Adrenal gland (tissue), 12 donors: ENCODE data around the gene DCAF6. TPM values are rescaled to one million over a fixed set of nuclear protein-coding genes. Genes with fewer than 3 reads are reported as not detected.

Source experiments
- DNase-seq, 7 donors: peaks; one replicate each; pipeline ENCODE4 v3.0.0-alpha.2; 2019 to 2020
- H3K27ac ChIP-seq, 5 donors: fragments of 200-600 bp; sonication (generic) in 4 of 5; 1 replicate in 3 of 5; 2 replicates in 2 of 5; pipeline versions ENCODE4 v1.5.1 to v1.8.0; 2016 to 2020; ENCODE audit warnings: mild to moderate bottlenecking in 1 of 5
- H3K27me3 ChIP-seq: fragments of 200-600 bp; 2 replicates; pipeline ENCODE4 v1.8.0; 2021
- H3K36me3 ChIP-seq, 2 donors: fragments of 200-600 bp; replicated peaks in 1 of 2; 1 replicate in 1 of 2; 2 replicates in 1 of 2; pipeline versions ENCODE4 v1.5.1 to v1.8.0; 2018 to 2022
- H3K4me1 ChIP-seq, 2 donors: fragments of 200-600 bp; replicated peaks in 1 of 2; 1 replicate in 1 of 2; 2 replicates in 1 of 2; pipeline versions ENCODE4 v1.5.1 to v1.8.0; 2018 to 2021
- H3K4me3 ChIP-seq, 4 donors: fragments of 200-600 bp; sonication (generic) in 3 of 4; one replicate each; pipeline ENCODE4 v1.5.1; 2016 to 2018
- H3K9me3 ChIP-seq, 3 donors: fragments of 200-600 bp; sonication (generic) in 1 of 3; replicated peaks in 1 of 3; 1 replicate in 2 of 3; 2 replicates in 1 of 3; pipeline versions ENCODE4 v1.5.1 to v1.8.0; 2016 to 2021
- CTCF ChIP-seq, 6 experiments: fragments of 450-650 bp in 4 of 6; fragments of 200-600 bp in 2 of 6; sonication (generic) in 1 of 6; IDR thresholded peaks; 1 replicate in 5 of 6; 2 replicates in 1 of 6; pipeline versions ENCODE4 v1.5.1 to v1.8.0; 2016 to 2021; ENCODE audit warnings: antibody characterized with exemption in 6 of 6, mild to moderate bottlenecking in 2 of 6, moderate library complexity in 1 of 6
- POLR2A ChIP-seq, 2 donors: fragments of 450-650 bp; IDR thresholded peaks; one replicate each; pipeline ENCODE4 v1.6.1; 2017; ENCODE audit warnings: antibody characterized with exemption in 2 of 2, mild to moderate bottlenecking in 2 of 2, moderate library complexity in 1 of 2
- whole genome bisulfite sequencing, 4 donors: extraction: QIAGEN DNeasy Blood & Tissue Kit in 2 of 4; methylation state at CpG; one replicate each; pipeline versions ENCODE4 v1.1.5 to v1.1.7; 2013 to 2017; 5-methylcytosine and 5-hydroxymethylcytosine counted together
- intact Hi-C, 2 donors: fragments of 100-400 bp; cut with DNase I; formaldehyde crosslinking; loops; one replicate each; pipeline versions ENCODE4 v1.14.1 to v1.15.0; 2022 to 2023
- polyA plus RNA-seq, 3 donors: library from polyadenylated mRNA; stranded (reverse); fragments of 200-250 nt in 2 of 3; fragments of 350-450 nt in 1 of 3; fragmentation: Illumina TruSeq in 1 of 3; extraction: RNeasy Lipid Tissue Mini Kit (QIAGEN cat#74804) in 1 of 3; gene quantifications; one replicate each; pipeline ENCODE4 v1.2.3, GENCODE V29; 2013 to 2014
- total RNA-seq, 9 donors: library from RNA; depleted of rRNA in 4 of 9; stranded (reverse); fragments of >200 nt in 4 of 9; fragments of 120-200 nt in 1 of 9; fragmentation: NEBNext Ultra II Directional in 1 of 9; extraction: Animal tissue kit (Norgen Biotek cat#: 25700) in 1 of 9; gene quantifications; one replicate each; pipeline versions ENCODE4 v1.1.0 to v1.2.4, GENCODE V29; 2013 to 2023
- donor health status: healthy with polysubstance abuse.
- donor health status: Bipolar disorder and iron deficiency.
- donor health status: DM: yes; HTN: yes; CAD: no.
- donor health status: DM: no; HTN: no; CAD: no.
- donor health status: DM: no; HTN: no; CAD: no.
- donor health status: DM: yes; HTN: yes; CAD: no.

DCAF6 gene
- total and polyA plus RNA-seq, 12 donors = 46.4 to 160 (median 90.5) TPM

DNA sequence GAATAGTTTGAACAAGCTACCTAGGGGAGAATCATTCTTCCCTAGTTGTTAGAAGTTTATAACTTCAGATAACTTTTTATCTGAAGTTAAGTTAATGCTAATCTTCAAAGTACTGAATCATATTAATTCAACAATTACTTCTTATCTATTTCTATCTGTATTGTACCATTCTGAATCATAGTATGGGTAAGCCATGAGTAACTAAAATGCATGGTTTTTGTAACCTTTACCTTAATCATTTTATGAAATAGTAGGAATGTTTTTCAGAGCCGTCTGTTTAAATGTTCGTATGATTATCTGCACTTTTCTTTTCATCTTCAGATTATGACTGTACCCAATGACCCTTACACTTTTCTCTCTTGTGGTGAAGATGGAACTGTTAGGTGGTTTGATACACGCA lies 50.7 kb downstream of the DCAF6 start:
- 61 to 72% (median 64%) methylated on average over 3 of the region's 3 CpGs for WGBS, 4 donors
- no peak for DNase-seq
- Histone ChIP-seq H3K4me3 (no peak overlapping the region), H3K27me3 (no peaks in the 10 kb centered on the region), H3K4me1 (peaks cover 5 to 10% of the 10 kb centered on the region in 2 donors), H3K27ac (no peak overlapping the region), H3K36me3 (peaks cover 0 to under 1% of the 10 kb centered on the region in 2 donors), H3K9me3 (no peaks in the 10 kb centered on the region)
- no peak for TF ChIP-seq POLR2A (IDR thresholded peaks at IDR 0.05)
- TF ChIP-seq CTCF (IDR thresholded peaks at IDR 0.05) = no peak
- intact Hi-C loops = no loop called here

- WGBS, 4 donors = 87 to 92% (median 89%) methylated on average over 2 of the region's 2 CpGs
These were observed 55.1 kb downstream of the DCAF6 start for GRCh38 chr1:167991546-167991945.

GRCh38 chr1:167993720-167994119 lies 57.2 kb downstream of the DCAF6 start:
- Histone ChIP-seq H3K9me3 (no peaks in the 10 kb centered on the region), H3K4me1 (peaks cover 12 to 13% of the 10 kb centered on the region in 2 donors), H3K4me3 (no peak overlapping the region), H3K36me3 (peaks cover 7 to 25% of the 10 kb centered on the region in 2 donors), H3K27me3 (no peaks in the 10 kb centered on the region), H3K27ac (no peak overlapping the region)
- 92 to 97% (median 95%) methylated on average over 2 of the region's 2 CpGs for WGBS, 4 donors
- no peak for TF ChIP-seq POLR2A (IDR thresholded peaks at IDR 0.05)
- TF ChIP-seq CTCF (IDR thresholded peaks at IDR 0.05) = no peak
- DNase-seq = no peak
- intact Hi-C loops = loop anchor here in 1 of 2 donors (10.0 kb wide), 1 partner anchor 49 kb away; no protein-coding TSS in a partner anchor

More at GRCh38 chr1:167991546-167991945, 55.1 kb downstream of the DCAF6 start:
- TF ChIP-seq CTCF (IDR thresholded peaks at IDR 0.05) = no peak
- no peak for TF ChIP-seq POLR2A (IDR thresholded peaks at IDR 0.05)
- H3K27ac ChIP-seq = no peak overlapping the region
- H3K36me3 ChIP-seq = peaks cover 7 to 22% of the 10 kb centered on the region in 2 donors
- intact Hi-C loops = loop anchor here in 1 of 2 donors (10.0 kb wide), 1 partner anchor 47 kb away; no protein-coding TSS in a partner anchor
- DNase-seq = no peak
- H3K4me1 ChIP-seq = peaks cover 12 to 13% of the 10 kb centered on the region in 2 donors
- no peaks in the 10 kb centered on the region for H3K9me3 ChIP-seq
- H3K27me3 ChIP-seq = no peaks in the 10 kb centered on the region
- H3K4me3 ChIP-seq = no peak overlapping the region

- H3K4me1 ChIP-seq = peaks cover 12 to 13% of the 10 kb centered on the region in 2 donors
- no peak overlapping the region for H3K4me3 ChIP-seq
- DNase-seq = no peak
- peak overlapping the region in 1 of 5 donors; percentile 16 for H3K27ac ChIP-seq
- TF ChIP-seq POLR2A (IDR thresholded peaks at IDR 0.05) (no peak), CTCF (IDR thresholded peaks at IDR 0.05) (no peak)
- WGBS, 4 donors = 34 to 49% (median 42%) methylated on average over 2 of the region's 2 CpGs
- H3K36me3 ChIP-seq = peaks cover 7 to 25% of the 10 kb centered on the region in 2 donors
- no peaks in the 10 kb centered on the region for H3K9me3 ChIP-seq
- intact Hi-C loops = loop anchor here in 1 of 2 donors (10.0 kb wide), 1 partner anchor 50 kb away; no protein-coding TSS in a partner anchor
- H3K27me3 ChIP-seq = no peaks in the 10 kb centered on the region
These were observed 58.1 kb downstream of the DCAF6 start for GRCh38 chr1:167994560-167994959.
